WTC11 (cell line): Measurements from ENCODE around the gene ROMO1. TPM values are rescaled to one million over a fixed set of nuclear protein-coding genes. Genes with fewer than 3 reads are reported as not detected.

Source experiments
- ATAC-seq: fragments of 200-7000 bp; cut with Tn5 transposase; 2 replicates; pipeline ENCODE4 v1.10.0; 2021; ENCODE audit warnings: mild to moderate bottlenecking, moderate library complexity
- CTCF ChIA-PET: fragments of 300-600 bp; sonication (Branson Sonifier 250); formaldehyde crosslinking; loops from one replicate; lab custom pipeline; 2021; ENCODE audit warnings: antibody characterized with exemption; lab: Charles Lee
- POLR2A ChIA-PET: fragments of 350-600 bp; sonication (Branson Sonifier 250); formaldehyde crosslinking; loops from one replicate; lab custom pipeline; 2021; ENCODE audit warnings: antibody characterized with exemption; lab: Charles Lee
- DNase-seq: peaks from one replicate; pipeline ENCODE4 v3.0.0; 2021; ENCODE audit warnings: low spot score
- H3K27ac Mint-ChIP-seq: 2 replicates; pipeline ENCODE4 v1.8.0; 2021; ENCODE audit warnings: mixed read lengths
- H3K27me3 Mint-ChIP-seq: 2 replicates; pipeline ENCODE4 v1.8.0; 2021; ENCODE audit warnings: low read depth, mild to moderate bottlenecking, moderate library complexity, mixed read lengths
- H3K36me3 Mint-ChIP-seq: 2 replicates; pipeline ENCODE4 v1.8.0; 2021; ENCODE audit warnings: mixed read lengths
- H3K4me1 Mint-ChIP-seq: 2 replicates; pipeline ENCODE4 v1.8.0; 2022; ENCODE audit warnings: mixed read lengths
- H3K4me3 Mint-ChIP-seq: 2 replicates; pipeline ENCODE4 v1.8.0; 2021; ENCODE audit warnings: mild to moderate bottlenecking, moderate library complexity, mixed read lengths
- H3K9me3 Mint-ChIP-seq: 2 replicates; pipeline ENCODE4 v1.8.0; 2021; ENCODE audit warnings: mixed read lengths
- AR ChIP-seq: fragments of 250-450 bp; sonication (Bioruptor Pico); IDR thresholded peaks from 2 replicates; pipeline ENCODE4 v1.9.0; 2021; ENCODE audit warnings: mild to moderate bottlenecking
- ATF6 ChIP-seq: sonication (generic); formaldehyde crosslinking; IDR thresholded peaks from 2 replicates; pipeline ENCODE4 v1.8.1; 2023; ENCODE audit warnings: mild to moderate bottlenecking, missing genetic modification reagents
- CBFB ChIP-seq: sonication (generic); formaldehyde crosslinking; IDR thresholded peaks from 2 replicates; pipeline ENCODE4 v1.8.1; 2022; ENCODE audit warnings: mild to moderate bottlenecking, low read depth, missing genetic modification reagents
- CREB1 ChIP-seq: sonication (generic); formaldehyde crosslinking; IDR thresholded peaks from 2 replicates; pipeline ENCODE4 v1.8.0; 2023; ENCODE audit warnings: mild to moderate bottlenecking, missing genetic modification reagents
- E2F5 ChIP-seq: sonication (generic); formaldehyde crosslinking; IDR thresholded peaks from 2 replicates; pipeline ENCODE4 v1.8.1; 2022; ENCODE audit warnings: mild to moderate bottlenecking, moderate library complexity, missing genetic modification reagents
- GABPB1 ChIP-seq: sonication (generic); formaldehyde crosslinking; IDR thresholded peaks from 2 replicates; pipeline ENCODE4 v1.8.1; 2023; ENCODE audit warnings: mild to moderate bottlenecking, missing genetic modification reagents
- GRHL2 ChIP-seq: fragments of 250-450 bp; sonication (Bioruptor Pico); IDR thresholded peaks from 2 replicates; pipeline ENCODE4 v1.8.0; 2022; ENCODE audit warnings: mild to moderate bottlenecking, moderate library complexity; ENCODE audit not compliant: insufficient replicate concordance, severe bottlenecking
- GTF2I ChIP-seq: fragments of 250-450 bp; sonication (Bioruptor Pico); conservative IDR thresholded peaks from 2 replicates; pipeline ENCODE4 v1.4.0; 2021; ENCODE audit warnings: mild to moderate bottlenecking
- JAZF1 ChIP-seq: fragments of 250-450 bp; sonication (Bioruptor Pico); IDR thresholded peaks from 2 replicates; pipeline ENCODE4 v1.9.0; 2021; ENCODE audit warnings: moderate library complexity, mild to moderate bottlenecking, inconsistent platforms
- JUN ChIP-seq: sonication (generic); formaldehyde crosslinking; IDR thresholded peaks from 2 replicates; pipeline ENCODE4 v1.8.0; 2023; ENCODE audit warnings: mild to moderate bottlenecking, missing genetic modification reagents
- MXD4 ChIP-seq: fragments of 250-450 bp; sonication (Bioruptor Pico); IDR thresholded peaks from 2 replicates; pipeline ENCODE4 v1.8.0; 2021; ENCODE audit warnings: mild to moderate bottlenecking, moderate library complexity, borderline replicate concordance
- NFE2L1 ChIP-seq: sonication (generic); formaldehyde crosslinking; IDR thresholded peaks from 2 replicates; pipeline ENCODE4 v1.8.1; 2023; ENCODE audit warnings: missing genetic modification reagents
- PRDM15 ChIP-seq: sonication (generic); formaldehyde crosslinking; IDR thresholded peaks from 2 replicates; pipeline ENCODE4 v1.8.0; 2022; ENCODE audit warnings: missing genetic modification reagents
- RELA ChIP-seq: sonication (generic); formaldehyde crosslinking; IDR thresholded peaks from 2 replicates; pipeline ENCODE4 v1.8.1; 2022; ENCODE audit warnings: missing genetic modification reagents, mild to moderate bottlenecking, borderline replicate concordance
- SOX15 ChIP-seq: fragments of 250-450 bp; sonication (Bioruptor Pico); IDR thresholded peaks from 2 replicates; pipeline ENCODE4 v1.9.0; 2021; ENCODE audit warnings: mild to moderate bottlenecking
- ZBTB21 ChIP-seq: sonication (generic); formaldehyde crosslinking; IDR thresholded peaks from 2 replicates; pipeline ENCODE4 v1.8.1; 2023; ENCODE audit warnings: mild to moderate bottlenecking, missing genetic modification reagents, borderline replicate concordance
- ZBTB43 ChIP-seq: sonication (generic); formaldehyde crosslinking; IDR thresholded peaks from 2 replicates; pipeline ENCODE4 v1.8.1; 2023; ENCODE audit warnings: mild to moderate bottlenecking, missing genetic modification reagents
- ZNF263 ChIP-seq: sonication (generic); formaldehyde crosslinking; IDR thresholded peaks from 2 replicates; pipeline ENCODE4 v1.8.1; 2022; ENCODE audit warnings: low read depth, mild to moderate bottlenecking, moderate library complexity, missing genetic modification reagents
- ZNF425 ChIP-seq: fragments of 250-450 bp; sonication (Bioruptor Pico); conservative IDR thresholded peaks from 2 replicates; pipeline ENCODE4 v1.9.0; 2021; ENCODE audit warnings: mild to moderate bottlenecking
- ZNF671 ChIP-seq: fragments of 250-450 bp; sonication (Bioruptor Pico); IDR thresholded peaks from 2 replicates; pipeline ENCODE4 v1.8.0; 2021; ENCODE audit warnings: mild to moderate bottlenecking
- total RNA-seq: library from RNA; stranded (reverse); gene quantifications from 3 replicates; pipeline ENCODE4 v1.2.3, GENCODE V29; 2021
- TF ChIP-seq, protein P1 (sequence below): fragments of 200-600 bp; IDR thresholded peaks from 2 replicates; pipeline ENCODE4 v1.8.0; 2022; ENCODE audit warnings: antibody characterized with exemption

The ROMO1 gene
- total RNA-seq, 1 experiment from 2014 or later, result 213 TPM

- TF ChIP-seq ZNF425 (CRISPR knock-in tag) (no peak), ZBTB43 (no peak)
Measured at GRCh38 chr20:35650632-35651031, 48.6 kb upstream of the ROMO1 start (continued).

GRCh38 chr20:35651958-35652357 lies 47.2 kb upstream of the ROMO1 start:
- POLR2A ChIA-PET, result no interaction called here
- H3K36me3 Mint-ChIP-seq, result peaks cover 25% of the 10 kb centered on the region
- TF ChIP-seq ZNF671 (CRISPR knock-in tag), result no peak
- TF ChIP-seq SOX15 (CRISPR knock-in tag), result no peak
- no peak for TF ChIP-seq GTF2I
- no peak for TF ChIP-seq JUN (CRISPR knock-in tag)
- TF ChIP-seq CREB1 (CRISPR knock-in tag), result no peak
- TF ChIP-seq AR (CRISPR knock-in tag), result no peak
- no peak for TF ChIP-seq ZBTB21 (CRISPR knock-in tag)
- TF ChIP-seq, protein P1, sequence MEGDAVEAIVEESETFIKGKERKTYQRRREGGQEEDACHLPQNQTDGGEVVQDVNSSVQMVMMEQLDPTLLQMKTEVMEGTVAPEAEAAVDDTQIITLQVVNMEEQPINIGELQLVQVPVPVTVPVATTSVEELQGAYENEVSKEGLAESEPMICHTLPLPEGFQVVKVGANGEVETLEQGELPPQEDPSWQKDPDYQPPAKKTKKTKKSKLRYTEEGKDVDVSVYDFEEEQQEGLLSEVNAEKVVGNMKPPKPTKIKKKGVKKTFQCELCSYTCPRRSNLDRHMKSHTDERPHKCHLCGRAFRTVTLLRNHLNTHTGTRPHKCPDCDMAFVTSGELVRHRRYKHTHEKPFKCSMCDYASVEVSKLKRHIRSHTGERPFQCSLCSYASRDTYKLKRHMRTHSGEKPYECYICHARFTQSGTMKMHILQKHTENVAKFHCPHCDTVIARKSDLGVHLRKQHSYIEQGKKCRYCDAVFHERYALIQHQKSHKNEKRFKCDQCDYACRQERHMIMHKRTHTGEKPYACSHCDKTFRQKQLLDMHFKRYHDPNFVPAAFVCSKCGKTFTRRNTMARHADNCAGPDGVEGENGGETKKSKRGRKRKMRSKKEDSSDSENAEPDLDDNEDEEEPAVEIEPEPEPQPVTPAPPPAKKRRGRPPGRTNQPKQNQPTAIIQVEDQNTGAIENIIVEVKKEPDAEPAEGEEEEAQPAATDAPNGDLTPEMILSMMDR, result no peak
- no peak for TF ChIP-seq ATF6
- TF ChIP-seq E2F5 (CRISPR knock-in tag), result no peak
- TF ChIP-seq PRDM15 (CRISPR knock-in tag), result no peak
- no peak for TF ChIP-seq ZNF263 (CRISPR knock-in tag)
- TF ChIP-seq MXD4 (CRISPR knock-in tag), result no peak
- no peak for TF ChIP-seq JAZF1
- no peak for TF ChIP-seq NFE2L1
- no peak for TF ChIP-seq CBFB (CRISPR knock-in tag)
- TF ChIP-seq GRHL2 (CRISPR knock-in tag), result no peak
- no peak for TF ChIP-seq GABPB1 (CRISPR knock-in tag)
- TF ChIP-seq ZBTB43, result no peak
- TF ChIP-seq RELA (CRISPR knock-in tag), result no peak
- TF ChIP-seq, all 79 proteins: peak for 0
- Mint-ChIP-seq H3K4me3 (no peak overlapping the region), H3K27me3 (no peaks in the 10 kb centered on the region), H3K27ac (no peak overlapping the region), H3K9me3 (no peaks in the 10 kb centered on the region), H3K4me1 (peaks cover 5% of the 10 kb centered on the region; the same call in 1 of the 2 replicates)
- no peak for ATAC-seq
- CTCF ChIA-PET, result interaction anchor here (1.7 kb wide), 1 partner anchor 32 kb away, joined by 4 read pairs; no protein-coding TSS in a partner anchor
- no peak for DNase-seq
